AG09309 (cell line): ENCODE data around the gene PDPN.

Source experiments
- DNase-seq: peaks from one replicate; pipeline ENCODE4 v3.0.0-alpha.2; 2010; ENCODE audit warnings: low read depth
- H3K4me3 ChIP-seq: 2 replicates; pipeline ENCODE4 v1.5.1; 2011; ENCODE audit warnings: mild to moderate bottlenecking, low read depth, low read length, moderate library complexity; ENCODE audit not compliant: control insufficient read depth
- CTCF ChIP-seq: IDR thresholded peaks from 2 replicates; pipeline ENCODE4 v1.5.1; 2011; ENCODE audit warnings: mild to moderate bottlenecking, low read depth, low read length, inconsistent platforms; ENCODE audit not compliant: insufficient read depth, control insufficient read depth; ENCODE audit errors: missing control alignments

Gene PDPN

GRCh38 chr1:13593511-13594131, 10.0 kb downstream of the PDPN start:
- H3K4me3 ChIP-seq = no peak overlapping the region
- DNase-seq = peak; percentile 16
- TF ChIP-seq CTCF = no peak

DNA sequence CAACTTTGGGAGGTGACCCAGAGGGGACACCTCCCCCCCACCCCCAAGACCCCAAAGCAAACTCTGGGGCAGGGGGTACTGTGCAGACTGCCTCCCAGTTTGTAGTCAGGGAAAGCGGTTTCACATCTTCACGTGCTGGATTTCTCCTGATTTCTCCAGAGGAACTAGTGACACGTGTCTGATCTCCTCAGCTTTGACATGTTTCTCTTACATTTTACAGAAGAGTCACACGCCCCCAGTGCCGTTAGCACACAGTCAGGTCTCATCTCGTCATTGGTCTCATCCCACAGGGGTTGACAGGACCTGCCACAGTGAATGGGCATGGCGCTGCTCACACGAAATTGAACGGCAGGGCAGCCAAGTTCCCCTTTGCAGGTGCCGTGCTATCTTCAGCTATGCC, 11.8 kb downstream of the PDPN start:
- H3K4me3 ChIP-seq = no peak overlapping the region
- TF ChIP-seq CTCF = no peak
- DNase-seq = no peak

DNA sequence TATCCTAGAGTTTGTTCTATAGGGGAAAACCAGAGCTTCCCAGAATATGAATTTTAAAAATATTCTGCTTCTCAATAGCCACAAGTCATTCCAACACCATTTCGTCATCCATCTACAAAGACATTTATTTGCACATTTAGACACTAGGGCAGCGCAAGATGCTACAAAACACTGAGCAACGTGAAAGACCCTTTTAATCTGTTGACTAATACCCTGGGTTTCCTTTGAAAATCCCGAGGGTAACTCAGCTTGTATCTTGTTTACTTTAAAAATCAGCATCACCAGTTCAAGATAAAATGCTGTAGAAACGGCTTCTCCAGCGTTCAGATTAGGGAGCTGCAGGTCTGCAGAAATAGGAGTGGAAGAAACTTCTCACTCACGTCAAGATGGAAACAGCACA, 13.5 kb downstream of the PDPN start:
- no peak for TF ChIP-seq CTCF
- no peak overlapping the region for H3K4me3 ChIP-seq
- DNase-seq = no peak

DNA sequence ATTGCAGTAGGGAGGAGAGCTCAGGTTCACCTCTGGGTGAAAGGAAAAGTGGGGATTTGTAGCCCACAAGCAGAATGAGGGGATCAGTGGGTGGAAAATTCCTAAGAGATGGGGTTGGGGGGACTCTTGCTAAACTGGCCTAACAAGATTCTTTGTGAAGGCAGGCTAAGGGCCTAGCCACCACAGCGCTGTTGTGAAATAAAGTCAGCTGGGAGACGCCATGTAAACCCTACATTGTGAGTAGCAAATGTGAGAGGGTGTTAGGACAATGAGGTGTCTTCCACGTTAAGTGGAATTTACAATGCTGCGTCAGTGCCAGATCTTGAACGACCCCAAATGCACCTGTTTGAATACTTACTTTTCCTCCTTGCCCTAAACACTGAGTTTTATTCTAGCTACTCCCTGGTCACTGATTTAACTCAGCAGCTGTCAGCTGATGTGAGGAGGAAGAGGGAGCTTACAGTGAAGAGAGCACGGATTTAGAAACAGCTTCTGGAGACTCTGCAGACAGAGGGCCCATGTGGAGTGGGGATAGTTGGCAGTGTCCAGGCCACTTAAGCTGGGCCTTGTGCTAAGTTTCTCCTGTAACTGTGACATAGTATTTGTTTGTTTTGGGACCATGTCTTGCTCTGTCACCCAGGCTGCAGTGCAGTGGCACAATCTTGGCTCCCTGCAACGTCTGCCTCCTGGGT, 17.3 kb downstream of the PDPN start:
- DNase-seq = no peak
- no peak for TF ChIP-seq CTCF
- H3K4me3 ChIP-seq = no peak overlapping the region

GRCh38 chr1:13604176-13604575, 20.5 kb downstream of the PDPN start:
- H3K4me3 ChIP-seq = no peak overlapping the region
- DNase-seq = no peak
- no peak for TF ChIP-seq CTCF

DNA sequence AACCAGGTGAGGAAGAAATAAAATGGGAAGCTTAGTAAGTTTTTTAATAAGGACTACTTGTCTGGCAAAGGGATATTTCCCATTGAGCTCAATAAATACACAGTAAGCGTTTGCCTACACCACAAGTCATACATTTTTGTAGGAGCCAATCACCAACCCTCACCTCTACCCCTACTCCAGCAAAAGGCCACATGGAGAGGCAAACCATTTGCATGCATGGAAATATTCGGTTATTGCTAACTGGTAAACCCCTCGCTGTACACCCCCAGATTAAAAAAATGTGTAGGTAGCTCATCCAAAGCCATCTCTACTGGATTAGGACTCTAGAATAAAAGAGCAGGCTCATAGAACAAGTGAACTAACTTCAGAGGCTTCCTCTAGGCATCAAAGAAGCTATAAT, 21.1 kb downstream of the PDPN start:
- DNase-seq = no peak
- no peak for TF ChIP-seq CTCF
- no peak overlapping the region for H3K4me3 ChIP-seq

- TF ChIP-seq CTCF = no peak
Measured at GRCh38 chr1:13605159-13605558, 21.5 kb downstream of the PDPN start.

More at GRCh38 chr1:13605159-13605558, 21.5 kb downstream of the PDPN start:
- no peak overlapping the region for H3K4me3 ChIP-seq
- DNase-seq = peak; percentile 7
